GM19238 (cell line): Measurements from ENCODE around the gene RASGRP3.
"Not testable (repeated sequence)": the region's sequence is repeated elsewhere in the genome, so short reads cannot be mapped to it uniquely, and the experiment has no call there.

Experiments
- DNase-seq: peaks from one replicate; pipeline ENCODE4 v3.0.0; 2011; ENCODE audit warnings: low spot score; ENCODE audit not compliant: insufficient read length

RASGRP3 gene

DNA sequence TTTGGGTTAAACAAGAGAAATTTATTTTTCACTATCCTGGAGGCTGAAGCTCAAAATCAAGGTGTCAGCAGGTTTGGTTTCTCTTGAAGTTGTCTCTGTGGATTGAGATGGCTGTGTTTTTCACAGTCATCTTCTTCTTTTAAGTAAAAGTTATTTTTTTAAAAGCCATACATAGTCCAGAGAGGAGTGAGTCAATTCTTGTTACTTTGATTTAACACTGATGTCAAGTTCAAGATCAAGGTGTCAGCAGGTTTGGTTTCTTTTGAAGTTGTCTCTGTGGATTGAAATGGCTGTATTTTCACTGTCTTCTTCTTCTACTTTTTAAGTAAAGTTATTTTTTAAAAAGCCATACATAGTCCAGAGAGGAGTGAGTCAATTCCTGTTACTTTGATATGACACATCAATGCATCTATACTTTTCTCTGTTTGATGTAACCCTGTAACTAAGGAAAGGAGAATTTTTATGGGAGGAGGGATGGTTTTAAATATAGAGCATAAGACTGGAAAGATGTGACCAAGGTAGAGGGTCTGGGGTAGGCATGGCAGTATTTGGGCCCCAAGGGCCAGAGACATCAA, 22.5 kb upstream of the RASGRP3 start:
- DNase-seq: no peak

DNA sequence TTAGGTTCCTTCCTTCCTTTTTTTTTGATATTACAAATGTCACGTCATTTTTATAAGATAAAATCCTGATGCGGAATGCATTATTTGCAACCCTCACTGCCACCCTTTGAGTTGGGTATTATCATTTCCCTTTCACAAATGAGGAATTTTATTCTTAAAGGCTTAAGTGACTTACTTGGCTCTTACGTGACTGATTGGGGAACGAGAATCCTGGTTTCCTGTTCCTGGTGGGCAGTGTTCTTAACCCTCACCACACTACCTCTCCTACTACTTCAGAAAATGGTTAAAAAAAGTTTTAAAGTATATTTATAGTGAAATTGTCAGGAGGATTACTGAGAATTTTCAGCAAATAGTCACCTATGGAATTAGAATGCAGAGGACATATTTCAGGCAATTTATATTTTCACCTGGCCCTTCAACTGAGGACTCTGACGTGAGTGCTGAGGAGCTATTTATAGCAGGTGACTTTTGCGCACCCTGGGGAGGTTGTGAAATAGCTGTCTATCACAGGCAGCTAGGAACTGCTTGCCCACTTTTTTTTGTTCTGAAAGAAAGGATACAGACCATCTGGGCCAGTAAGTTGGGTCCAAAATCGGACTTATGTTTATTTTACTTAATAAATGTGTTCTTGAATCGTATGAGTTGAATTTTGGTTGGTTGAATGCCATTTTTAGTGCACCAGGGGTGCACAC, 18.7 kb upstream of the RASGRP3 start:
- DNase-seq: no peak

DNA sequence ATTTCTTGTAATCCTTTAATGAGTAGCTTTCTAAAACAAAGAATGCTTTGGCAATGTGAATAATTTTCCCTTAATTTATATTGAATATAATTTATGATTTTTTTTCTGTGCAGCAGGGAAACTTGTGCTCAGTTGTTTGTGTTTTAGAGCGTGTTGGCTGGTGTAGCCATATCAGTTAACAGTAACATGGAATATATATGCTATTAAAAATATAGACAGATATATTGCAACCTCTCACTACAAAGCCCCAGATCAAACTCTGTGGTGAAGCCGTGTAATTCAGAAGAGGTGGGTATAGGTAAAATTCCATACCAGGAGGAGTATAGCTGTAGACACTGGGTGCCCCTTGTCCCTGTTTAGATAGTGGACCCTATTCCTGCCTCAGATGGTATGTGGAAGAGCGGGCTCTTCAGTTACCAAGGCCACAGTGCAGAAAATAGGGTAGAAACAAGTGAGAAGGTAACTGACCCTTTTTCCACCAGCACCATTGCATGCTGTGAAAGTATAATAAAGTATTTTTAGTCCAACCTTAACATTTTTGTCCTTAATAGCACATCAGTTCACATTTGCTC, 18.1 kb upstream of the RASGRP3 start:
- no peak for DNase-seq

DNA sequence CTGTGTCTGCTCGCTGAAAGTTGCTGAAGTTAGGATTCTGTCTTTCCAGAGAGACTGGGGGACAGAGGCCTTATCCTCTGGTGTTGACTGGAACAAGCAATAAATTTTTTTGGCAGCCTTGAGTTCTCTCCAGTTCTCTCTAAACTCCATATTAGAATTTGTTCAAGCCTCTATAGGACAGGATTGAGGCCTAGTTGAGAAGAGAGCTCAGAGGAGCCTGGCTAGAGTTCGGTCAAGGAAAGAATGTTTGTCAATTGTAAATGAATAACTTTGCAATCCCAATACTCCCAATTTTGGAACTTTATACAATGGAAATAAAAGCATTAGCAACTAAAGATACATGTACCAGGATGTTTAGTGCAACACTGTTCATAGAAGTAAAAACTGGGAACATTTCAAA, 16.7 kb upstream of the RASGRP3 start:
- DNase-seq: no peak

DNA sequence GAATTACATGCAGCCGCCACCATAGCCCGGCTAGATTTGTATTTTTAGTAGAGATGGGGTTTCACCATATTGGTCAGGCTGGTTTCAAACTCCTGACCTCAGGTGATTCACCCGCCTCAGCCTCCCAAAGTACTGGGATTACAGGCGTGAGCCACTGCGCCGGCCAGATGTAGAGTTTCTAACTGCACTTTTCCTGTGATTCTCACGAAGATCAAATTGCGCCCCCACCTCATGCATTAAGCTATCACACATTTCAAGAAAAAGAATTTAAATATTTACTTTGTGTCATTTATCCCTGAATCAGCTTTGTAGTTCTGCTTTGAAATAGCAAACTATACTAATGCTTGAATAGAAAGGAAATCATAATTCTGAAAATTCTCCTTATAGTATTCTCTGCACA, 13.9 kb upstream of the RASGRP3 start:
- DNase-seq: not testable (repeated sequence)

DNA sequence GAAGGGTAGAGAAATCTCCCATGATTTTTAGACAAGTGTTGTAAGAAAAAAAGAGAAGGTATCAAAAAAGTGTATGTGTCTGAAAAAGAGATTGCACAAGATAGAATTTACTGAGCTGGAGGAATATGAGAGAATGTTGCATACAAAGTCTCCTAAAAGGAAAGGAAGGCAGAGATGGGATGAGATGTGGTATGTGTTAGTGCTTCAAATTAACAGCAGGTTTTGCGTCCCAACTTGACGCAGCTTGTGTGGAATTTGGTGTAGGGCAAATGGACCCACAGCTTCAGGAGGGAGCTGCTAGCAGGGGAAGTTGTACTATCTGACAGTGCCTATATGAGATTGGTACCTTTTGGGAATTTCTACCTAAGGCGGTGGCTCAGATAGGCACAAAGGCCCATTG, 9.0 kb upstream of the RASGRP3 start:
- no peak for DNase-seq

DNA sequence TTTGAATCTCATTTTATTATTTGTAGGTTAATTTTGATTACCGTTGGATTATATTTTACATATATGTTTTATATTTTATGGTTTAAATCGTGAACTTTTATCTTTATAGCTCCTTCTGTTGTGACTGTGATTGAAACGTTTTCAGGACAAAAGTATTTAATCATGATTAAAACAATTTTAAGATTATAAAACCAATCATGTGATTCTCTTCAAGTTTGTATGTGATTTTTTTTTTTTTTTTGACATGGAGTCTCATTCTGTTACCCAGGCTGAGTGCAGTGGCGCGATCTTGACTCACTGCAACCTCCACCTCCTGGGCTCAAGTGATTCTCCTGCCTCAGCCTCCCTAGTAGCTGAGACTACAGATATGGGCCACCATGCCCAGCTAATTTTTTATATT, 7.2 kb upstream of the RASGRP3 start:
- DNase-seq: no peak

DNA sequence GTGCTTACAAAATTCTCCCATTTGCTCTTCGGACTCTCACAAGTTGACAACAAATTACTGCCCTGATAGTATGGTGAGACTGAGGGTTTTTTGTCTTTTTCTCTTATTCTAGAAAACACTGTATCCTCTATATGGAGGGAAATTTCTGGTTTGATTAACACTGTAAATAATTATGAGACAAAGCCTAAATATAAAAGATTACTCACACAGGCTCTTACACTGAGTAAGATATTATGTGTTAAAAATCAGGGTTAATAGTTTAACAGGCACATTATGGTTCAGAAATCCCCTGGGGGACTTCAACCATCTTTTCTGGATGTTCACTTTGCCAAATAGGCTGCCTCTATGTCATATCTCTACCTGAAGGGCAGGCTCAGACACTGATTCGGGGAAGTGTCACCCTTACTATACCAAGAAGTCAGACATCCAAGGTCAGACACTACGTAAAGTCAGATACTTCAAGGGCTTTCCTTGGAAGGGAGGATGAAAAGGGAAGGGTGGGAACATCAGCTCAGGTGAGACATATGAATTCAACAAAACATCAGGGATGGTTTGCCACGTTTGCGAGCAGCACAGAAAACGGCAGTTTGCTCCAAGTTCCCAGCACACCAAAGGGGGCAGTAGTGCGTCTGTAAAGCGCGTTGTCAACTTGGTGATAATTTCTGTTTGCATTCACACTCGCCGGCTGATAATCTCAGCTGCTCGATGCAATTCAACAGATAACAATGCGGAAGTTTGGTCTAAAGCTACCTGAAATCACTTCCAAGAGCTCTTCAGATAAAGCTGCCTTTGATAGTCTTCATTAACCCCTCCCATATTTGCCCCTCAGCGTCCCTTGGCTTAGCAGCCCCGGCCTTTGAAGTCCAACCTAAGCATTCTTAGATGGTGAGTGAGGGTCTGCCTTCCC, 972 bp upstream of the RASGRP3 start:
- DNase-seq: no peak

DNA sequence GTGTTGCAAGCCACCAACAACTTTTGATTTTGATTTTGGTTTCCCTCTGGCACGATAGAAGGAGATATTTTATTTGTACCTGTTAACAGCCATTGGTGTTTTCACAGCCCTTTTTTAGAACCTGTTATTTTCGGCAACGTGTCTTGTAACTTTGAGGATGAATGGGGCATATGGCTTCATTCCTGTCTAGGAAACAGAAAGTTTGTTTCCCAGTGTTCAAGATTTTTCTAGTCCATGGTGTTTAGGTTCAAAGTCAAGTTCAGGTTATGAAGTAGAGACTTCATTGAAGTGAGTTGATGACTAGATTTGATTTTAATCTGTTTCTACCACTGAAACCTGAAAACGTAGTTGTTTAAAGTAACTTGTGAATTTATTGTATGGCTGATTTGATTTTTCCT, 343 bp downstream of the RASGRP3 start:
- DNase-seq: no peak

DNA sequence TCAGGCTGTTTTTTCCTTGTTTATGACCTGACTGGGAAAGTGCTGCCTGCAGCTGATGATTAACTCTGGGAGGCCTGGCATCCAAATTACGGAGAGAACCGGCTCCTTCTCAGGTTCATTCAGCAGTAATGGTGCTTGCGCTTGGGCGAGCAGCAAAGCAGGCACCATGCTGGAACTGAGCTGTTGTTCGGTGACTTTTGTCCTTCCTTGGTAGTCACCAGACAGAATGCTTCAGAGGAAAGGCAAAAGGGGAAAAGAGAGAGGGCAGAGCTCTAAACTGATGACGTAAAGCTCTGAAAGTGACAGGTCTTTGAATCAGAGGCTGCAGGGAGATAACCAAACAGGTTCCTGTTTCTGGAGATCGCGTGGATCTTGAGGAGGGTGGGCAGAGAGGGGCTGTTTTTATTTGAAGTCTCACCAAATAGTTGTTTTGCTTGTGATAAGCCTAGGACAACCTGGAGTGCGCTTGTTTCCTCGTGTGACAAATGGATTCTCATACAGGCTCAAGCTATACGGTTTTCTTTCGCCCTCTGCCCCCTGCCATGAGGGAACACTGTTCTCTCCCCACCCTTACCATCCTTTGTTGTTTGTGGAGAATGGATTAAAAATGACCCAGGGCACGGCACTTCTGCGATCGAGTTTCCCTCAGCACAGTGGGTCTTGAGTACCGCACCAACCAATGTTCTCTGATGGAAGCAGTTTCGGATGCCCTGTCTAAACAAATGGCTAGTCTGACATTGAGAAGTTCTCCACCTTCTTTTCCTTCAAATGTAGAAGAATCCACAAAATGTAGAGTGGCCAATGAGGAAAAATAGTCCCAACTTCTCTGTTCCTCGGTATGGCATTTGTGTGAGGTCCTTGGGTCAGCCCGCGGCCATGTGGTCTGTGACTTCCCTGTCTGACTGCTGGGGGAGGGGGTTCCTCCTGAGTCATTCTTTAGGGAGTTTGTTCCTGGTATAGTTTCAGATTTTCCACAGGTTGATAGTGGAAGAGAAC, 1.3 kb downstream of the RASGRP3 start:
- no peak for DNase-seq

DNA sequence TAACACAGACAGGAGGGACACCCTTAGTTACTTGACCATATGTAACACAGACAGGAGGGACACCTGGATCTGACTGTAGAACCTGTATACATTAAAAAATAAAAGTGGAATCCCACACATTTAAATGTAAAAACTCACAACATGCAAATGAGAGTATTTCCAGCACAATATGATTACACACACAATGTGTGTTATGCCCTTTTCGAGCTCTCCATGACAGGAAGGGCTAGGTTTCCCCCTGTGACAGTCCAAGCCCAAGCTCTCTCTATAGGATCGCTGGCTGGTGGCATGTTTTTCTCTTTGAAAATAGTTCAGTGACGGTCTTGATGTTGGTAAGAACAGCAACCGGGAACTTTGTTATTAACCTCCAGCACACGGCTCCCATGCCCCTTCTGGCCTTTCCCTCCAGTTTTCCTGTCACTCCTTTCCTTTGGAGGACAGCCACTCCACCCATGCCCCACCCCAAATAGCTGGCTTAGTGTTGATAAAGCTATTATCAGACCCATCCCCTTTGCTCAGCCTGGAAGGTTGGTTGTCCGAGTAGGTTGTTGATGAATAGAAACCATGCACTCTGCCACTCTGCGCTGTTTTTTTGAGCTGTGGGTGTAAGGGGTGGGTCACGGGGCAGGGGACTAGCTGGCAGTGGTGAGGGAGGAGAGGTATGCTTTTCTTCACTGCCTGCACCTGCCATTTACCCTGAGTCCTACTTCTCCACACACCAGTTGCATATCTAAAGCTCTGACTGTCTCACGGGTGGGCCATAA, 2.7 kb downstream of the RASGRP3 start:
- DNase-seq: no peak

DNA sequence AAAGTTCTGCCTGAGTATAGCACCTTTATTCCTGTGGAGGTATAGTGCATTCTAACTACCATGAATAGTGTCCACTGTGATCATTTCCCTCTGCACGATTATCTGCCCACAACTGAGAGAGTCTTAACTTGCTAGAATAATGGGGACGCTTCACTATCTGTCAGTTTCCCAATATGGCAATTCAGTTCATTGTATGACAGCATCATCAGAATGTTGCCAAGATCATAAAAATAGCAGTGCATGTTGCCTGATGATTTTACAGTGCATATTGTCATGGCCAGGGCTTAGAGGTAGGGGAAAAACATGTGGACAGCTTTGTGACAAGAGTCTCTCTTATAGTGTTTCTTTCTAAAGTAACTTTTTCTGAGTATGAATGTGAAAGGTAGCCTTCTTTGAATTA, 6.1 kb downstream of the RASGRP3 start:
- DNase-seq: no peak

DNA sequence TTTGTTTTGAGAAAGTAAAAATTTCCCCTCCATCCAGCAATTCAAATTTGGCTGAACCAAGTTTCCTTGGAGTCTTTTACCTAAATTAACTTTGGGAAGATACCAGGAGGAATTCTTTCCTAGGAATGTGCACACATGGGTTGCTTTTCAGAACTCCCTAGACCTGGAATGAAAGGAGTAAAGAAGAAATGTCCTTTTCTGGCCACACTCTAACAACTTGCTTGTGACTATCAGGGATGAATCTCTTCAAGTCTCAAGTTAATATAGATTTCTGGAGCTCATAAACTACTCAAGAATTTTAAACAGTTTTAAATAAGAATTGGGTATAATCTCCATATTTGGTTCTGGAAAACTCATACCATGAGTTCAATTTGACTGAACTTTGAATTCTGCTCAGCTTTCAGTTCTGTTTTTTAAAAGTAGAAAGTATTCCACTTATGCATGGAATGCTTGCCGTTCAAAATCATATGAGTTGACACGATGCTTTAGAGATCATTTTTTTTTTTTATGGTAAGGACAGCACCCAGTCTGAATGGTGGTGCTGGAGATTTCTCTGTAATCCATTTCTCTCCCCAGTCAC, 7.7 kb downstream of the RASGRP3 start:
- DNase-seq: no peak

DNA sequence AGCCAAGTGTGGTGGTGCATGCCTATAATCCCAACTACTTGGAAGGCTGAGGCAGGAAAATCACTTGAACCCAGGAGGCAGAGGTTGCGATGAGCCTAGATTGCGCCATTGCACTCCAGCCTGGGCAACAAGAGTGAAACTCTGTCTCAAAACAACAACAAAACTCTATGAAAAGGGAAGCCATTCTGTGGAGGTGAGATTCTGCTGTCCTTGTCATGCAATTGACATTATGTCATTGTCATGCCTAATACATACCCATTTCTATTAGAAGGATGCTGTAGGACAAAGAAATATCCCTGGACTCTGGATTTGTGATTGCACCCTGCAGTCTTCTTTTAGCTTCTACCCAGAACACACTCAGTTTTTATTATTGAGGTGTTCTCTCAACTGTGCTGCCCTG, 8.6 kb downstream of the RASGRP3 start:
- no peak for DNase-seq

DNA sequence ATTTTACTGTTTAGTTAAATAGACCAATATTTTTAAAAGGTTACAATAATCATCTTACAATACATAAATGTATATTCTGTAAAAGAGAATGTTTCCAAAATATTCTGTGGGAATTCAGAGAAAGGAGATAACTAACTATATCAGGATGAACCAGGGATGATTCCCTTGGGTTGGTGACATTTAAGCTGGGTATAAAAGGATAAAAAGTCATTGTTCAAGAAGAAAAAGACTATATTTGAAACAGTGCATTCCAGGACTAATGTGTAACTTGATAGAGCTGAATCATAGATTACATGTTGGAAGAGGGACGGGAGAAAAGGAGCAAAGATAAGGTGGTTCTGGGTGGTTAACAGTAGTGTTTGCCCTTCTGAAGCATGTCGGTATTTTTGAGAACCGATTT, 10.1 kb downstream of the RASGRP3 start:
- no peak for DNase-seq

DNA sequence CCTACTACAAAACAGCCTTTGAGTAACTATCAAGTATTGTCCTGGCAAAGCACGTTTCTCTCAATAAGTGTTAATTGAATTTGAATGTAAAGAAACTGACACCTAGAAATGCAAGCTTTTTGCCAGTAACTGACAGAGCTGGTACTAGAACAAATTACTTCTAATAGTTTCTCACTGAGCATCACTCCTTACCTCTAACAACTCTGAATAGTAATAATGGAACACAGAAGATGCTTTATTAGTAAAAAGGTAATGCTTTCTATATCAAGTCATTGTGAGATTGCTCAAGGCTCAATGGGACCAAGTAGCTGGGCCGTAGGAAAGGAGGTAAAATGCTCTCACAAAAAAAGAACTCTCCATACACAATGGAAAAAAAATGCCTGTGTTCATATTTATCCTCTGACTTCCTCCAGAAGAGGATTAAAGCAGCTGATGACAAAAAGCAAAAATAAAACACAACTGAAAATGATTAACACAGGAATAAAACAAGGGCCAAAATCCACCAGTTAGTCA, 11.8 kb downstream of the RASGRP3 start:
- no peak for DNase-seq

DNA sequence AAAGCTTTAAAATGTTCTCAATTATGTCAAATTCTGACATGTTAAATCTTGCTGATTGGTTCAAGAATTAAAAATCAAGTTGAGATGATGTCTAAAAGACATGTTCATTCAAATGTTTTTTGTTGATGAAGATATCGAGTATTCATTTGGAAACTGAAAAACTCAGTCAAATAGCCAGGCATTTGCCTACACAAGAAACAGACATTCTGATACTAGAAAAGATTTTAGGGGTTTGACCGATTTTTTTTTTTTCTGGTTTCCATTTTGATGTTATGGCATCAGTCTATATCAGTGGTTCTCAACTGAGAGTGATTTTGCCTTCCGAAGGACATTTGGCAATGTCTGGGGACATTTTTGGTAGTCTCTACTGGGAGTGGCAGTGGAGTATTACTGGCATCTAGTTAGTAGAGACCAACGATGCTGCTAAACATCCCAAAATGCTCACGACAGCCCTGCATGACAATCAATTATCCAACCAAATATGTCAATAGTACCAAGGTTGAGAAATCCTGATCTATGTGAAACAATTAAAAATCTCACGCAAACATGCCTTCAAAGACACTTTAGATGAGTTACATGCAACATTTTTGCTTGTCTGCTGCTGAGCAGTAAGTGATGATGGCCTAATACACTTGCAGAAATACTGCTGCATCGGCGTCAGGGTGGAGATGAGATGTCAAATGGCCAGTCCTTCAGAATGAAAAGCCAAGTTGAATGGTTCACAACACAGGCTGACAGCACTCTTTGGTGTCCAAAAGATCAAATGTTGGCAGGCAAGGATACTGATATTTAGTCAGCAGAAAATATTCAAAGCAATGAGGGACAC, 12.5 kb downstream of the RASGRP3 start:
- no peak for DNase-seq

DNA sequence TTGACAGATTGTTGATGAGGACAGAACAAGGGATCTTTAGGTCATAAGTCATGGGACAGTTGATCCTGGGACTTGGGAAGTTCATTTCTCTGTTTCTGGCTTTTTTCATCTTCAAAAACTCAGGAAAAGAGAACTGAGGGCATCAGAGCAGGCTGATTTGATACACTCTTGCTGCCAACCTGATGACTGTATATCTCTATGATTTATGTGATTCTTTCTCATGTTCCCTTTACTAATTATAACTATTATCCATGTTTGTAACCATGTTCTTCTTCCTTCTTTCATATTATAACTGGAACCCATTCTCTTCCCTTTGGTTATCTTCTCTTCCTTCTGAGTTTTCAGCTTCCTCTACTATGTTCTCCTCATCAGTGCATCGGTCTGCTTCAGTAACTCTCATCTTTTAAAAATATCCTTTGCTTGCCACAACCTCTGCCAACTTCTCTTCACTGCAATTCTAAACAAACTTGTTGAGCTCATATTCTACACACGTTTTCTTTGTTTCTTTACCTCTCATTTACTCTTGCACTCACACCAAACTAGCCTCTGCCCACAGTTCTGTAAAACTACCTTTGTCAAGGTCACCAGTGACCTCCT, 13.5 kb downstream of the RASGRP3 start:
- no peak for DNase-seq
